Measurements from ENCODE around the gene CLIC6. TPM values are rescaled to one million over a fixed set of nuclear protein-coding genes. Genes with fewer than 3 reads are reported as not detected.

Gene CLIC6
- not detected for polyA plus RNA-seq (2013, experiment 1 of 2)
- polyA plus RNA-seq (2013, experiment 2 of 2), result not detected

DNA sequence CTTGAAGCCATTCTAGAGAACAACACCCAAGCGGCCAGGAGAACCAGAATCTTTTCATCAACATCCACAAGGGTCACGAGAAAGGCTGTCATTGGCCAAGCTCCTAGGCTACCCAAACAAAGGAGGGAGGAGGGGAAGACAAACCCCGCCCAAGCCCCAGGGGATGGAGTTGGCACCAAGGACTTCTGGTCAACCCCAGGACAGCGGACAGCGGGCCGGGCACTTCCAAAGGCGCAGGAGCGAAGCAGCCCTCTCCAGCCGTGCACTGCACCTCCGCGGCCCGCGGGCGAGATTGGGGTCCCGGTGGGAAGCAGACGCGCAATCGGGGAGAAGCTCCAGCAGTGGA lies at the start of gene CLIC6:
CLIC6 (plus strand) TSS at position 192 of the 346 bp plus-strand sequence. CDS start 395 bp downstream, outside the sequence.
- Histone ChIP-seq H2AK5ac (ENCODE audit: low read length, severe bottlenecking) (no peak within 1 kb of the TSS), H3K4ac (ENCODE audit: low read depth in 1 of 2, low read length in 2 of 2) (no peak within 1 kb of the TSS), H3K79me1 (replicated peaks; ENCODE audit: low read length, poor library complexity, severe bottlenecking) (no peaks in the 10 kb centered on the region), H3K9ac (ENCODE audit: low read length) (no peak within 1 kb of the TSS), H3K9me3 (ENCODE audit: control insufficient read depth, low read length) (no peaks in the 10 kb centered on the region), H3K23ac (ENCODE audit: low read length in 2 of 2) (no peak within 1 kb of the TSS), H3K4me2 (ENCODE audit: low read length, poor library complexity, severe bottlenecking) (peak within 1 kb of the TSS; percentile 79), H4K8ac (ENCODE audit: low read length) (no peak within 1 kb of the TSS), H3K4me1 (ENCODE audit: control insufficient read depth, insufficient read depth, low read depth, low read length) (peaks cover 18% of the 10 kb centered on the region), H3K4me3 (ENCODE audit: insufficient read depth in 1 of 2, low read depth in 1 of 2, low read length in 2 of 2) (peak within 1 kb of the TSS; percentile 38 to 60), H2BK5ac (ENCODE audit: low read depth, low read length, poor library complexity, severe bottlenecking) (no peak within 1 kb of the TSS), H3K18ac (ENCODE audit: low read depth in 1 of 2, low read length in 2 of 2) (no peak within 1 kb of the TSS), H3K27me3 (ENCODE audit: control insufficient read depth in 1 of 2, insufficient read depth in 1 of 2, low read length in 2 of 2) (peaks cover 63 to 69% of the 10 kb centered on the region in 2 experiments), H2AFZ (ENCODE audit: low read depth, low read length) (no peak within 1 kb of the TSS), H3K27ac (ENCODE audit: low read length, poor library complexity, severe bottlenecking) (no peak within 1 kb of the TSS), H2BK12ac (ENCODE audit: low read length in 2 of 2) (no peak within 1 kb of the TSS), H2BK15ac (ENCODE audit: low read depth, poor library complexity, severe bottlenecking) (no peak within 1 kb of the TSS), H4K91ac (ENCODE audit: low read length) (no peak within 1 kb of the TSS), H2BK120ac (ENCODE audit: low read depth, low read length) (no peak within 1 kb of the TSS), H3K14ac (ENCODE audit: low read length in 2 of 2) (no peak within 1 kb of the TSS), H3K36me3 (ENCODE audit: control insufficient read depth in 1 of 2, insufficient read depth in 2 of 2, low read depth in 1 of 2, low read length in 2 of 2) (no peaks in the 10 kb centered on the region)
- 12% methylated on average over 12 of the region's 18 CpGs for WGBS
- no peak for DNase-seq

- H3K27ac ChIP-seq (ENCODE audit: low read length, poor library complexity, severe bottlenecking), result no peak overlapping the region
- no peak overlapping the region for H3K23ac ChIP-seq (ENCODE audit: low read length in 2 of 2)
- H3K36me3 ChIP-seq (ENCODE audit: control insufficient read depth in 1 of 2, insufficient read depth in 2 of 2, low read depth in 1 of 2, low read length in 2 of 2), result no peaks in the 10 kb centered on the region
- no peak overlapping the region for H2AFZ ChIP-seq (ENCODE audit: low read depth, low read length)
- peaks cover 9 to 22% of the 10 kb centered on the region in 2 experiments for H3K27me3 ChIP-seq (ENCODE audit: control insufficient read depth in 1 of 2, insufficient read depth in 1 of 2, low read length in 2 of 2)
- no peak overlapping the region for H4K8ac ChIP-seq (ENCODE audit: low read length)
- H3K4me1 ChIP-seq (ENCODE audit: control insufficient read depth, insufficient read depth, low read depth, low read length), result no peaks in the 10 kb centered on the region
- no peak overlapping the region for H4K91ac ChIP-seq (ENCODE audit: low read length)
- H3K18ac ChIP-seq (ENCODE audit: low read depth in 1 of 2, low read length in 2 of 2), result no peak overlapping the region
- H3K14ac ChIP-seq (ENCODE audit: low read length in 2 of 2), result no peak overlapping the region
- no peak overlapping the region for H2AK5ac ChIP-seq (ENCODE audit: low read length, severe bottlenecking)
- no peak overlapping the region for H3K4ac ChIP-seq (ENCODE audit: low read depth in 1 of 2, low read length in 2 of 2)
- H2BK120ac ChIP-seq (ENCODE audit: low read depth, low read length), result no peak overlapping the region
- H3K9ac ChIP-seq (ENCODE audit: low read length), result no peak overlapping the region
- no peak overlapping the region for H2BK12ac ChIP-seq (ENCODE audit: low read length in 2 of 2)
- H3K9me3 ChIP-seq (ENCODE audit: control insufficient read depth, low read length), result no peaks in the 10 kb centered on the region
- no peak overlapping the region for H3K4me3 ChIP-seq (ENCODE audit: insufficient read depth in 1 of 2, low read depth in 1 of 2, low read length in 2 of 2)
- no peak overlapping the region for H3K4me2 ChIP-seq (ENCODE audit: low read length, poor library complexity, severe bottlenecking)
- no peak overlapping the region for H2BK5ac ChIP-seq (ENCODE audit: low read depth, low read length, poor library complexity, severe bottlenecking)
- H3K79me1 ChIP-seq (replicated peaks; ENCODE audit: low read length, poor library complexity, severe bottlenecking), result no peaks in the 10 kb centered on the region
- WGBS, result 82% methylated on average over 8 of the region's 8 CpGs
- DNase-seq, result no peak
- no peak overlapping the region for H2BK15ac ChIP-seq (ENCODE audit: low read depth, poor library complexity, severe bottlenecking)
Measured at GRCh38 chr21:34619841-34620665, 48.7 kb upstream of the CLIC6 start.

GRCh38 chr21:34621434-34622350 lies 47.1 kb upstream of the CLIC6 start:
- no peak overlapping the region for H4K8ac ChIP-seq (ENCODE audit: low read length)
- no peaks in the 10 kb centered on the region for H3K79me1 ChIP-seq (replicated peaks; ENCODE audit: low read length, poor library complexity, severe bottlenecking)
- no peak overlapping the region for H3K23ac ChIP-seq (ENCODE audit: low read length in 2 of 2)
- H2AK5ac ChIP-seq (ENCODE audit: low read length, severe bottlenecking), result no peak overlapping the region
- H2BK120ac ChIP-seq (ENCODE audit: low read depth, low read length), result no peak overlapping the region
- no peak overlapping the region for H3K9ac ChIP-seq (ENCODE audit: low read length)
- no peak overlapping the region for H2BK5ac ChIP-seq (ENCODE audit: low read depth, low read length, poor library complexity, severe bottlenecking)
- no peak overlapping the region for H2BK12ac ChIP-seq (ENCODE audit: low read length in 2 of 2)
- H3K4me3 ChIP-seq (ENCODE audit: insufficient read depth in 1 of 2, low read depth in 1 of 2, low read length in 2 of 2), result no peak overlapping the region
- H4K91ac ChIP-seq (ENCODE audit: low read length), result no peak overlapping the region
- H3K4ac ChIP-seq (ENCODE audit: low read depth in 1 of 2, low read length in 2 of 2), result no peak overlapping the region
- no peak overlapping the region for H2AFZ ChIP-seq (ENCODE audit: low read depth, low read length)
- H3K9me3 ChIP-seq (ENCODE audit: control insufficient read depth, low read length), result no peaks in the 10 kb centered on the region
- H3K27ac ChIP-seq (ENCODE audit: low read length, poor library complexity, severe bottlenecking), result no peak overlapping the region
- H2BK15ac ChIP-seq (ENCODE audit: low read depth, poor library complexity, severe bottlenecking), result no peak overlapping the region
- H3K36me3 ChIP-seq (ENCODE audit: control insufficient read depth in 1 of 2, insufficient read depth in 2 of 2, low read depth in 1 of 2, low read length in 2 of 2), result no peaks in the 10 kb centered on the region
- H3K4me1 ChIP-seq (ENCODE audit: control insufficient read depth, insufficient read depth, low read depth, low read length), result no peaks in the 10 kb centered on the region
- WGBS, result 82% methylated on average over 4 of the region's 4 CpGs
- no peak overlapping the region for H3K4me2 ChIP-seq (ENCODE audit: low read length, poor library complexity, severe bottlenecking)
- DNase-seq, result no peak
- H3K27me3 ChIP-seq (ENCODE audit: control insufficient read depth in 1 of 2, insufficient read depth in 1 of 2, low read length in 2 of 2), result peaks cover 15 to 37% of the 10 kb centered on the region in 2 experiments
- H3K18ac ChIP-seq (ENCODE audit: low read depth in 1 of 2, low read length in 2 of 2), result no peak overlapping the region
- H3K14ac ChIP-seq (ENCODE audit: low read length in 2 of 2), result no peak overlapping the region

GRCh38 chr21:34623516-34623915 lies 45.3 kb upstream of the CLIC6 start:
- H2BK5ac ChIP-seq (ENCODE audit: low read depth, low read length, poor library complexity, severe bottlenecking), result no peak overlapping the region
- no peak overlapping the region for H3K27ac ChIP-seq (ENCODE audit: low read length, poor library complexity, severe bottlenecking)
- no peak overlapping the region for H3K4me3 ChIP-seq (ENCODE audit: insufficient read depth in 1 of 2, low read depth in 1 of 2, low read length in 2 of 2)
- H3K9me3 ChIP-seq (ENCODE audit: control insufficient read depth, low read length), result no peaks in the 10 kb centered on the region
- no peak overlapping the region for H3K4ac ChIP-seq (ENCODE audit: low read depth in 1 of 2, low read length in 2 of 2)
- no peak overlapping the region for H4K91ac ChIP-seq (ENCODE audit: low read length)
- H3K27me3 ChIP-seq (ENCODE audit: control insufficient read depth in 1 of 2, insufficient read depth in 1 of 2, low read length in 2 of 2), result peaks cover 15 to 44% of the 10 kb centered on the region in 2 experiments
- no peak overlapping the region for H3K23ac ChIP-seq (ENCODE audit: low read length in 2 of 2)
- H2BK15ac ChIP-seq (ENCODE audit: low read depth, poor library complexity, severe bottlenecking), result no peak overlapping the region
- H4K8ac ChIP-seq (ENCODE audit: low read length), result no peak overlapping the region
- no peaks in the 10 kb centered on the region for H3K4me1 ChIP-seq (ENCODE audit: control insufficient read depth, insufficient read depth, low read depth, low read length)
- no peaks in the 10 kb centered on the region for H3K36me3 ChIP-seq (ENCODE audit: control insufficient read depth in 1 of 2, insufficient read depth in 2 of 2, low read depth in 1 of 2, low read length in 2 of 2)
- H3K4me2 ChIP-seq (ENCODE audit: low read length, poor library complexity, severe bottlenecking), result no peak overlapping the region
- H3K79me1 ChIP-seq (replicated peaks; ENCODE audit: low read length, poor library complexity, severe bottlenecking), result no peaks in the 10 kb centered on the region
- H3K9ac ChIP-seq (ENCODE audit: low read length), result no peak overlapping the region
- no peak overlapping the region for H3K18ac ChIP-seq (ENCODE audit: low read depth in 1 of 2, low read length in 2 of 2)
- DNase-seq, result no peak
- H2AK5ac ChIP-seq (ENCODE audit: low read length, severe bottlenecking), result no peak overlapping the region
- no peak overlapping the region for H2BK120ac ChIP-seq (ENCODE audit: low read depth, low read length)
- 75% methylated on average over 4 of the region's 4 CpGs for WGBS
- H2AFZ ChIP-seq (ENCODE audit: low read depth, low read length), result no peak overlapping the region
- H3K14ac ChIP-seq (ENCODE audit: low read length in 2 of 2), result no peak overlapping the region
- H2BK12ac ChIP-seq (ENCODE audit: low read length in 2 of 2), result no peak overlapping the region
